ENCODE data around the gene MVB12B.

The MVB12B gene

GRCh38 chr9:126496181-126496576 is 169.6 kb downstream of the MVB12B start:
- peaks cover 6% of the 10 kb centered on the region for H3K4me1 ChIP-seq (ENCODE audit: control insufficient read depth, insufficient read depth, low read length)
- no peak overlapping the region for H3K4me3 ChIP-seq (ENCODE audit: low read length)
- H3K9me3 ChIP-seq (ENCODE audit: control insufficient read depth, low read length) = no peaks in the 10 kb centered on the region
- H3K9ac ChIP-seq (ENCODE audit: low read length) = no peak overlapping the region
- DNase-seq (ENCODE audit: low read depth) = no peak
- peaks cover 9% of the 10 kb centered on the region for H3K27me3 ChIP-seq (replicated peaks; ENCODE audit: control insufficient read depth, insufficient read depth, low read length)
- H3K36me3 ChIP-seq (ENCODE audit: control insufficient read depth, insufficient read depth, low read length, severe bottlenecking) = no peaks in the 10 kb centered on the region

DNA sequence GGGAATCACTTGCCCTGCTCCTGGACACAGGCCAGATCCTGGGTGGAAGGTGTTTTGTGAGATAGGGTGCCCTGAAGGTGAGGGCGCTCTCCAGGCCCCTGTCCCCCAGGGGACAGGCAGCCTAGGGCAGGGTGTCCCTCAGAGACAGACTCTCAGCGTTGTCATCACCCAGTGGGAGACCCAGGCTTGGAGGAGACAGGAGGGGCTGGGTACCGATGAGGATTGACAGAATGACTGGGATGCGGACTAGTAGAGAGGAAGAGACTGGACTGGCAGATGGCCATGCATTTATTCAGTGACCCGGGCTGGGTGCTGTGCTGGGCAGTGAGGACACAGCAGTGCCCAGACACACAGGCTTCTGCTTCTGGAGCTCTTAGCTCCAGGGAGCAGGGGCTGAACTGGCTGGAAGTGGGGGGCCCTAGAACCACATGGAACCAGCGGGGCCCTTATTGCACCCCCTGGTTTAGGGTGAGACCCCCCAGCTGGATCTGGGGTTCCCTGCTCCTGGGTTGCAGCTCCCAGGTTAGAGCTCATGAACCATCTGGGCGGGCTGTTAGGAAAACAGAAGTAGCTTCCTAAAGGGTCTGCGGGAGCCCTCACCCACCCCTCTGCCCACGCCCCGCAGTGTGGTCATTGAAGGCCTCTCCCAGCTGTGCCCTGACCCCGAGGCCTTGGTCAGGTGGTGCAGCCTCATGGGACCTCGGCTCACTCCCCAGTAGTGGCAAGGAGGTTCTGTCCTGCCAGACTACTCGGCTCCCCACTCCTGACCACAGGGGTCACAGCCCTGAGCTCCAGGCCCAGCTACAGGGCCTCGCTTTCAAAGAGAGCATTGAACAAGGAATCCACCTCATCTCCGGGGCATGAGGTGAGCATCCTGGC is 170.4 kb downstream of the MVB12B start:
- no peaks in the 10 kb centered on the region for H3K36me3 ChIP-seq (ENCODE audit: control insufficient read depth, insufficient read depth, low read length, severe bottlenecking)
- H3K4me1 ChIP-seq (ENCODE audit: control insufficient read depth, insufficient read depth, low read length) = peaks cover 6% of the 10 kb centered on the region
- peaks cover 9% of the 10 kb centered on the region for H3K27me3 ChIP-seq (replicated peaks; ENCODE audit: control insufficient read depth, insufficient read depth, low read length)
- DNase-seq (ENCODE audit: low read depth) = no peak
- H3K9me3 ChIP-seq (ENCODE audit: control insufficient read depth, low read length) = no peaks in the 10 kb centered on the region
- H3K9ac ChIP-seq (ENCODE audit: low read length) = no peak overlapping the region
- H3K4me3 ChIP-seq (ENCODE audit: low read length) = no peak overlapping the region

GRCh38 chr9:126497660-126498275 is 171.1 kb downstream of the MVB12B start:
- Histone ChIP-seq H3K4me1 (ENCODE audit: control insufficient read depth, insufficient read depth, low read length) (peaks cover 6% of the 10 kb centered on the region), H3K9me3 (ENCODE audit: control insufficient read depth, low read length) (no peaks in the 10 kb centered on the region), H3K36me3 (ENCODE audit: control insufficient read depth, insufficient read depth, low read length, severe bottlenecking) (no peaks in the 10 kb centered on the region), H3K9ac (ENCODE audit: low read length) (no peak overlapping the region), H3K4me3 (ENCODE audit: low read length) (no peak overlapping the region), H3K27me3 (replicated peaks; ENCODE audit: control insufficient read depth, insufficient read depth, low read length) (peaks cover 9% of the 10 kb centered on the region)
- DNase-seq (ENCODE audit: low read depth) = no peak

DNA sequence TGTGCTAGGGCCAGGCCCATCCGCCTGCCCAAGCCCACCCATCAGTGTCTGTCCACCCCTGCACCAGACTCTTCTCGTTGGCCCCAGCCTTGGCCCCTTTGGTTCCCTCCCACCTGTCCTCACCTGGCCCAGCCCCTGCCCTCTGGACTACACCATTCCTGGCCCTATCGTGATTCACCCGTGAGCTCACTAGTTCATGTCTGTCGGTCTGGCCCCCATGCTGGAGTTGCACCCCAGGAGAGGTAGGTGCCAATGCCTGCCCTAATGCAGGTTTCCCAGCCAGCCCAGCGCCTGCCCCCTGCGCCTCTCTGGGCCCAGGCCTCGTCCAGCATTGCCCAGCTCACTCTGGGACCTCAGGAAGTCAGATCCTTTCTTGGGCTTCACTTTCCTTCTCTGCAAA is 171.7 kb downstream of the MVB12B start:
- Histone ChIP-seq H3K27me3 (replicated peaks; ENCODE audit: control insufficient read depth, insufficient read depth, low read length) (peaks cover 9% of the 10 kb centered on the region), H3K9me3 (ENCODE audit: control insufficient read depth, low read length) (no peaks in the 10 kb centered on the region), H3K36me3 (ENCODE audit: control insufficient read depth, insufficient read depth, low read length, severe bottlenecking) (no peaks in the 10 kb centered on the region), H3K4me1 (ENCODE audit: control insufficient read depth, insufficient read depth, low read length) (peaks cover 6% of the 10 kb centered on the region), H3K9ac (ENCODE audit: low read length) (no peak overlapping the region), H3K4me3 (ENCODE audit: low read length) (no peak overlapping the region)
- DNase-seq (ENCODE audit: low read depth) = no peak

GRCh38 chr9:126499005-126499910 is 172.6 kb downstream of the MVB12B start:
- no peaks in the 10 kb centered on the region for H3K36me3 ChIP-seq (ENCODE audit: control insufficient read depth, insufficient read depth, low read length, severe bottlenecking)
- peak; percentile 79 for DNase-seq (ENCODE audit: low read depth)
- H3K9me3 ChIP-seq (ENCODE audit: control insufficient read depth, low read length) = no peaks in the 10 kb centered on the region
- peak overlapping the region; percentile 66 for H3K9ac ChIP-seq (ENCODE audit: low read length)
- H3K4me1 ChIP-seq (ENCODE audit: control insufficient read depth, insufficient read depth, low read length) = peaks cover 6% of the 10 kb centered on the region
- peaks cover 9% of the 10 kb centered on the region for H3K27me3 ChIP-seq (replicated peaks; ENCODE audit: control insufficient read depth, insufficient read depth, low read length)
- H3K4me3 ChIP-seq (ENCODE audit: low read length) = peak overlapping the region; percentile 79

DNA sequence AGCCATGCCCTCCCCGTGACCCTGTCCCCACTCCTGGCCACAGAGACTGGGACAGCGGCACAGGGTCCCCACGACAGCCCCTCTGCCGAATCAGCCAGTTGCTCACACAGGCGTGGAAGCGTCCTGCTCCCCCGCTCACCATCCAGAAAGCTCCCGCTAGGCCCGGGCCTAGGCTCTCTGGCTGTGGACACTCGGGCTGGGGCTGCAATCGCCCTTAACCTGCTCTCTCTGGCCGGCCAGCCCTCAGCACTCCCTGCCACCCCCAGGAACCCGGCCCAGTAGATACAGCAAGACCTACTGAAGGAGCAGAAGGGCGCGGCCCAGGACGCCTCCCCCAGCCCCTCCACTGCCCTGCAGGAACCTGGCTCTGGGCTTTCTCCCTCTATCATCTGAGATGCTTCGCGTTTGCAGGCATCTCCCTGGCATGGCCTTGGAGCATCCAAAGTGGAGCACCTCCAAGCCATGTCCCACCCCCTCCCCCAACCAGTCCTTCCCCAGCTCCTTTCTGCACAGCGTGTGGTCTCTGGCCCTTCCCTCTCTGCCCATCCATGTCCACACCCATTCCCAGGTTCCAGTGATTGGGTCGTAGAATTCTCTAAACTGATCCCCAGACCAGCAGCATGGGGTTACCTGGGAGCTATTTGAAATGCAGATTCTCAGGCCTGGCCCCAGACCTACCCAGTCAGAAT is 173.4 kb downstream of the MVB12B start:
- H3K9me3 ChIP-seq (ENCODE audit: control insufficient read depth, low read length) = no peaks in the 10 kb centered on the region
- peak overlapping the region; percentile 66 for H3K9ac ChIP-seq (ENCODE audit: low read length)
- H3K36me3 ChIP-seq (ENCODE audit: control insufficient read depth, insufficient read depth, low read length, severe bottlenecking) = no peaks in the 10 kb centered on the region
- H3K4me3 ChIP-seq (ENCODE audit: low read length) = peak overlapping the region; percentile 79
- peaks cover 6% of the 10 kb centered on the region for H3K4me1 ChIP-seq (ENCODE audit: control insufficient read depth, insufficient read depth, low read length)
- H3K27me3 ChIP-seq (replicated peaks; ENCODE audit: control insufficient read depth, insufficient read depth, low read length) = peaks cover 9% of the 10 kb centered on the region
- DNase-seq (ENCODE audit: low read depth) = no peak

- H3K27me3 ChIP-seq (replicated peaks; ENCODE audit: control insufficient read depth, insufficient read depth, low read length) = peaks cover 9% of the 10 kb centered on the region
- H3K9ac ChIP-seq (ENCODE audit: low read length) = peak overlapping the region; percentile 21
- no peak overlapping the region for H3K4me3 ChIP-seq (ENCODE audit: low read length)
- DNase-seq (ENCODE audit: low read depth) = peak; percentile 86
- H3K9me3 ChIP-seq (ENCODE audit: control insufficient read depth, low read length) = no peaks in the 10 kb centered on the region
- H3K36me3 ChIP-seq (ENCODE audit: control insufficient read depth, insufficient read depth, low read length, severe bottlenecking) = no peaks in the 10 kb centered on the region
- peaks cover 6% of the 10 kb centered on the region for H3K4me1 ChIP-seq (ENCODE audit: control insufficient read depth, insufficient read depth, low read length)
Observed at GRCh38 chr9:126500600-126501382, 174.2 kb downstream of the MVB12B start.

DNA sequence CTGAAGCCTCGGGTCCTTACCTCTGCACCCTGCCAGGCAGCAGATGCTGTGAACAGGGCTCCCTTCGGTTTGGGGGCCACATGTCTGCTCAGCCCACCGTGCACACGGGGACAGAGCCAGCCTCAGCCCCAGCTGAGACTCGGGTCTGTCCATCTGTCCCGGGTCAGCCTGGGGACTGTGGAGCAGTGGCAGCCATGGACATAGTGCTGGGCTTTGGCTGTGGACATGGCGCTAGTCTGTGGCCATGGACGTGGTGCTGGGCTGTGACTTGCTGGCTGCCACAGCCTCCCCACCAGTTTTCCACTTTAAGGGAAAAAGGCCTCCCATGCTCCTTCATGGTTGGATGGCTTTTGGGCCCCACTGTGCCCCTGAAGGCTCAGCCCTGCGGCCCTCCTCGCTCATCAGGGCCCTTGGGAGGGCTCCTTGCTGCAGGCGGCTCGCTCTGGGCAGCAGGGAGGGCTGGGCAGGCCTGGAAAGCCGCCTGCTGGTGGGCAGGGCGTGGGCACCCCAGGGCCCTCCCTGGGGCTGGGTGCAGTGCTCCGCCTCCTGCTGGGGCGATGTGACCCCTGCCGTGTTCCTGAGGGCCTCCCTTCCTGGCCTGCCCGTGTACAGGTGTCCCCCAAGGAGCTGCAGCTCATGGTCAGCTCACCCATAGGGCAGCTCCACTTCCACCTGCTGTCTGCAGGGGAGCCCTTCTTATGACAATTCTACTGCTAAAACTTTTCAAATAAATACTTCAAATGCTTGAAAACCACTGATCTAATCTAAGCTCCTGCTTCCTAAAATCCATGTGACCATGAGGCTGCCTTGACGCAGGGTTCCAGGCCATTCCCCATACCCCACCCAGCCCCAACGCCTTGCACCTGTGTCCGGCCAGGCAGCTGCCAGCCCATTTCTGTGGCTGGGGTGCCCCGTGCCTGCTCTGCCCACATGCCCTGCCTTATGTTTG is 175.0 kb downstream of the MVB12B start:
- H3K4me1 ChIP-seq (ENCODE audit: control insufficient read depth, insufficient read depth, low read length) = peaks cover 6% of the 10 kb centered on the region
- no peak for DNase-seq (ENCODE audit: low read depth)
- H3K27me3 ChIP-seq (replicated peaks; ENCODE audit: control insufficient read depth, insufficient read depth, low read length) = peaks cover 9% of the 10 kb centered on the region
- no peaks in the 10 kb centered on the region for H3K9me3 ChIP-seq (ENCODE audit: control insufficient read depth, low read length)
- no peaks in the 10 kb centered on the region for H3K36me3 ChIP-seq (ENCODE audit: control insufficient read depth, insufficient read depth, low read length, severe bottlenecking)
- peak overlapping the region; percentile 21 for H3K9ac ChIP-seq (ENCODE audit: low read length)
- H3K4me3 ChIP-seq (ENCODE audit: low read length) = no peak overlapping the region

- Histone ChIP-seq H3K27me3 (replicated peaks; ENCODE audit: control insufficient read depth, insufficient read depth, low read length) (peaks cover 12% of the 10 kb centered on the region), H3K36me3 (ENCODE audit: control insufficient read depth, insufficient read depth, low read length, severe bottlenecking) (no peaks in the 10 kb centered on the region), H3K9ac (ENCODE audit: low read length) (no peak overlapping the region), H3K4me3 (ENCODE audit: low read length) (no peak overlapping the region), H3K4me1 (ENCODE audit: control insufficient read depth, insufficient read depth, low read length) (peaks cover 6% of the 10 kb centered on the region), H3K9me3 (ENCODE audit: control insufficient read depth, low read length) (no peaks in the 10 kb centered on the region)
- no peak for DNase-seq (ENCODE audit: low read depth)
Observed at GRCh38 chr9:126502417-126503332, 176.0 kb downstream of the MVB12B start.
